Measurements from ENCODE around the gene ADGRG3.

- TF ChIP-seq, protein P1, sequence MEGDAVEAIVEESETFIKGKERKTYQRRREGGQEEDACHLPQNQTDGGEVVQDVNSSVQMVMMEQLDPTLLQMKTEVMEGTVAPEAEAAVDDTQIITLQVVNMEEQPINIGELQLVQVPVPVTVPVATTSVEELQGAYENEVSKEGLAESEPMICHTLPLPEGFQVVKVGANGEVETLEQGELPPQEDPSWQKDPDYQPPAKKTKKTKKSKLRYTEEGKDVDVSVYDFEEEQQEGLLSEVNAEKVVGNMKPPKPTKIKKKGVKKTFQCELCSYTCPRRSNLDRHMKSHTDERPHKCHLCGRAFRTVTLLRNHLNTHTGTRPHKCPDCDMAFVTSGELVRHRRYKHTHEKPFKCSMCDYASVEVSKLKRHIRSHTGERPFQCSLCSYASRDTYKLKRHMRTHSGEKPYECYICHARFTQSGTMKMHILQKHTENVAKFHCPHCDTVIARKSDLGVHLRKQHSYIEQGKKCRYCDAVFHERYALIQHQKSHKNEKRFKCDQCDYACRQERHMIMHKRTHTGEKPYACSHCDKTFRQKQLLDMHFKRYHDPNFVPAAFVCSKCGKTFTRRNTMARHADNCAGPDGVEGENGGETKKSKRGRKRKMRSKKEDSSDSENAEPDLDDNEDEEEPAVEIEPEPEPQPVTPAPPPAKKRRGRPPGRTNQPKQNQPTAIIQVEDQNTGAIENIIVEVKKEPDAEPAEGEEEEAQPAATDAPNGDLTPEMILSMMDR (optimal IDR thresholded peaks at IDR 0.05 in 1 of 3, IDR thresholded peaks at IDR 0.05 in 1 of 3, conservative IDR thresholded peaks at IDR 0.05 in 1 of 3; ENCODE audit: extremely low read depth in 1 of 3, insufficient read depth in 2 of 3, low read length in 3 of 3), result no peak
- TF ChIP-seq EZH2 (IDR thresholded peaks at IDR 0.05; ENCODE audit: low read length), result no peak
Measured at GRCh38 chr16:57679767-57680482, 11.8 kb downstream of the ADGRG3 start.
